Nucleus accumbens (tissue), 56 donors: ENCODE results near the gene ZNF394.
"Not testable (repeated sequence)": the region's sequence is repeated elsewhere in the genome, so short reads cannot be mapped to it uniquely, and the experiment has no call there.

Experiments used
- DNase-seq, 56 donors: peaks; one replicate each; lab custom pipeline; 2025; lab: John Stamatoyannopoulos, UW

ZNF394 gene

DNA sequence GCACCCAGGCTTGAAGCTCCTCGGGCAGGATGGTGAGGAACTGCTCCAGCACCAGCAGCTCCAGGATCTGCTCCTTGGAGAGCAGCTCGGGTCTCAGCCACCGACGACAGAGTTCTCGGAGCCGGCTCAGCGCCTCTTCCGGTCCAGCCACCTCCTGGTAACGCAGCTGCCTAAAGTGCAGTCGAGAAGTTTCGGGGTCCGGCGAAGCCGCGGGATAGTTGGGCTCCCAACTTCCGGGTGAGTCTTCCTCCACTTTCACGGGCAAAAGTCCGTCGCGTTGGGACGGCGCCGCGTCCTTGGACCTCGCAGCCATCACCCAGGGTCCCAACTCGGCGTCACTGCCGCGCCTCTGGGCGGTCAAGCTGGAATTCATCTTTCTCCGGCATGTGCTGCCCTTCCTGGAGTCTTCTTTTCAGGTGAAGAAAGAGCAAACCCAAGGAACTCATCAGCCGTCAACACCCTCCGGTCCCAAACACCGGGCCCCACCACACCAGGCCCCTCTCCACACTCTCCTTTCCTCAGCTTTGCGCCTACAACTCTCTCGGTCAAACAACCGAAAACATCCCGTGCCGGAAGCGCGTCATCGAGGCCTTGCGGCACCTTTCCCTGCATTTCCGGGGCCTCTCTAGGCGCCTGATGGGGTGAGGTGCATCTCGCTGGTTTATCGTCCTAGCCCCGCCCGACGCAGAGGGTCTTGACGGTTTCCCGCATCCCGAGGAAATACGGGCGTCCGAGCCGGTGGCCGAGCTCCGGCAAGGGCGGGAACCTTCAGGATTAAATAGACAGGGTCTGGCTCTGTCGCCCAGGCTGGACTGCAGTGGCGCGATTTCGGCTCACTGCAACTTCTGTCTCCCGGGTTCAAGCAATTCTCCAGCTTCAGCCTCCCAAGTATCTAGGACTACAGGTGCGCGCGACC lies at the start of gene ZNF394:
ZNF394 (minus strand) TSS at position 561 of the 916 bp plus-strand sequence; CDS start at position 373, 188 bp downstream.
- DNase-seq = peak; percentile 27 to 95 (median 87)

DNA sequence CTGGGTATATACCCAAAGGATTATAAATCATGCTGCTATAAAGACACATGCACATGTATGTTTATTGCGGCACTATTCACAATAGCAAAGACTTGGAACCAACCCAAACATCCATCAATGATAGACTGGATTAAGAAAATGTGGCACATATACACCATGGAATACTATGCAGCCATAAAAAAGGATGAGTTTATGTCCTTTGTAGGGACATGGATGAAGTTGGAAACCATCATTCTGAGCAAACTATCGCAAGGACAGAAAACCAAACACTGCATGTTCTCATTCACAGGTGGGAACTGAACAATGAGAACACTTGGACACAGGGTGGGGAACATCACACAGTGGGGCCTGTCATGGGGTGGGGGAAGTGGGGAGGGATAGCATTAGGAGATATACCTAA lies 49.5 kb upstream of the ZNF394 start:
- not testable (repeated sequence) for DNase-seq

DNA sequence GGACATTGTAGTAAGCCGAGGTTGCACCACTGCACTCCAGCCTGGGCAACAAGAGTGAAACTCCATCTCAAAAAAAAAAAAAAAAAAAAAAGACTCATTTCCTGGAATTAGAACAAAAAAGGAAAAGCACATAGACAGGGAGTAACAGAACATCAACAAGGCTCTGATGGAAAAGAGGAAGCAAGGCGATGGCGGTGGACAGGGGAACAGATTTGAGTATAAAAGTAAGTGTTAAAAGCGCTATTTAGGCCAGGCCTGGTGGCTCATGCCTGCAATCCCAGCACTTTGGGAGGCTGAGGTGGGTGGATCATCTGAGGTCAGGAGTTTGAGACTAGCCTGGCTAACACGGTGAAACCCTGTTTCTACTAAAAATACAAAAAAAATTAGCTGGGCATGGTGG lies 45.2 kb upstream of the ZNF394 start:
- DNase-seq = not testable (repeated sequence)

DNA sequence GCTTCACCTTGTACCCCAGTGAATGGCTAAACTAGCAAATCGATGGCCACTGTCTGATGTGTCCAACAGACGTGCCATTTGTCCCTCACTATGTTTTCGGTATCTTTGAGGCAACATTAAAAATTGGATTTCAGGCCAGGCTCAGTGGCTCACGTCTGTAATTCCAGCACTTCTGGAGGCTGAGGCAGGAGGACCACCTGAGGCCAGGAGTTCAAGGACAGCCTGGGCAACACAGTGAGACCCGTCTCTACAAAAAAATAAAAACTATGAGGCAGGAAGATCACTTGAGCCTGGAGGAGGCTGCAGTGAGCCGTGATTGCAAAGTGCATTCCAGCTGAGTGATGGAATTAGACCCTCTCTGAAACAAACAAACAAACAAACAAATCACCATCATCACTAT lies 43.8 kb upstream of the ZNF394 start:
- DNase-seq = no peak

DNA sequence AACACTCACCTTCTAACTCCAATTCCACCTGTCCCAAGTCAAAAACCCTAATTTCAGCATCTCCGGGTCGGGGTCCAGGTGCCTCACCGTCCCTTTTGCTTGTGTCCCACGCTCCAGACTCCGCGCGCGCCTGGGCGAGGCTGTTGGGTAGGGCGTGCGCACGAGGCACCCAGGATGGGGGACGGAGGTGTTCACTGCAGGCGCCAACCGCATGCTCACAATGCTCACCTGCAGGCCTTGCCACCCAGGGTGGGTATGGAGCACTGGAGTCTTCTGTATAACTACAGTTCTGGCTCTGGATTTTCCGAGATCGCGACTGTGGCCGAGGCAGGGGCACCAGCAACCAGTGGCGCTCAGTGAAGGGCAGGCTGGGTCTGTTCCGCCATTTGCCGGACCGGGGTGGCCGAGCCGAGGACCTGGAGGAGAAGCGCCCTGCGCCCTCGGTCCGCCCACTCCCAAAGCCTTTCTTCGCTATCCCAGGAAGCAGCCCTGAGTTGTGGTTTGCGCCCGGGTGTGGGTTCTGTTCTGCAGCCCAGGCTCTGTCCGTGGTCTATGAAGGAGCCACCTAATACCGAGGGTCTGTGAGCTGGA lies 43.1 kb upstream of the ZNF394 start:
- DNase-seq = no peak

DNA sequence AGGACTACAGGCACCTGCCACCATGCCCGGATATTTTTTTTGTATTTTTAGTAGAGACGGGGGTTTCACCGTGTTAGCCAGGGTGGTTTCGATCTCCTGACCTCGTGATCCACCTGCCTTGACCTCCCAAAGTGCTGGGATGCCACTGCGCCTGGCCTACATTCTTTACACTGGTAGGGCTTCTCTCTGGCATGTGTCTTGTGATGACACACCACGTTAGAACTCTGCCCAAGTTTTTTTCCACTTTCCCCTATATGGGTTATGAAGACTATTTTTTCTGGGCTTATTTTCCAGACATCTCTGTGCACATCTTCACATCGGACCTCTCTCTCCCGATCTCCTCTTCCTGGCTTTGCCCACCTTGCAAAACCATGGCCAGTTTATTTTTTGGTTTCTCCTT lies 41.1 kb upstream of the ZNF394 start:
- no peak for DNase-seq

DNA sequence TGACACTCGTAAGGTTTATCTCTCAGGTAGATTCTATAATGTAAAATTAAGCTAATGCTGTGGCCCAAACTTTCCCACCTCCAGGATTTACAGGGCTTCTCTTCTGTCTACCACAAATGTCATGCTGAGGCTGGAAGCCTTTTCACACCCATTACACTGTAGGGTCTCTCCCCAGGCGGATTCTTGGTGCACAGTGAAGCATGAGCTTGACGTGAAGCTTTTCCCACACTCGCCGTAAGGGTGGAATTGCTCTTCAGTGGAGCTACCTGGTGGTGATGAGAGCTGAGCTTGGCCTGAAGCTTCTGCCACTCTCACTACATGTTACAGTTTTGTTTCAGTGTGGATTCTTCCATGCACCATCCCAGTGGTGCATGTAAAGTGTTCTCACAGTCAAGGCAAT lies 40.5 kb upstream of the ZNF394 start:
- no peak for DNase-seq

DNA sequence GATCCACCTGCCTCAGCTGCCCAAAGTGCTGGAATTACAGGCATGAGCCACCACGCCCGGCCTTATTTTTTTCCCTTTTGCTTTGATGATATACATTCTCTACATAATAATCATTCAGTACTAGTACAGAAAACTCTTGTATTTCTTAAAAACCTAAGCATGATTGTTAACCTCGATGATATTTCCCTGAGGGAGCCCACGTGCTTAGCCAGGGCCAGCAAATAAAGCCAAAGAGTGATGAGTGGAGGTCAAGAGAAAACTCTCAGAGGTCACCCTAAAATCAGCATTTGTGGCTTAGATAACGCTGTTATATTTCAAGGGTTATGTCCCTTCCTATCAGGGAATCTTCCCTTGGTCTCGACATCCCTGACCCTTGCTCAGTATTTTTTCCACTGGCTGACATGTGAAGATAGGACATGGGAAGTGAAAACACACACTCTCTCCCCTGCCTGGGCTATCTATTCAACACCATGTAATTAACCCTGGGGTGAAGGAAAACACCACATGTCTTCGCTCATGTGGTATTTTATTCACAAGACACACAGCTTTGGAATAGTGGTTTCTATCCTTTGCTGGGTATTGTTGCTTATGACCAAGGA lies 39.2 kb upstream of the ZNF394 start:
- DNase-seq = no peak

DNA sequence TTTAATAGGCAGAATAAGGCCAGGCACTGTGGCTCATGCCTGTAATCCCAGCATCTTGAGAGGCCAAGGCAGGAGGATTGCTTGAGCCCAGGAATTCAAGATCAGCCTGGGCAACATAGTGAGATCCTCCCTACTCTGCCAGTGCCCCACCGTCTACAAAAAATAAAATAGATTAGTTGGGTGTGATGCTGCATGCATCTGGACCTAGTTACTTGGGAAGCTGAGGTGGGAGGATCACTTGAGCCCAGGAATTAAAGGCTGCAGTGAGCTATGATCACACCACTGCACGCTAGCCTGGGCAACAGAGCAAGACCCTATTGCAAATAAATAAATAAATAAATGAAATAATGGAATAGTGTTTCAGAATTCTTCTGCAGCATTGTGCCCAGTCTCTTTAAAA lies 35.6 kb upstream of the ZNF394 start:
- no peak for DNase-seq

DNA sequence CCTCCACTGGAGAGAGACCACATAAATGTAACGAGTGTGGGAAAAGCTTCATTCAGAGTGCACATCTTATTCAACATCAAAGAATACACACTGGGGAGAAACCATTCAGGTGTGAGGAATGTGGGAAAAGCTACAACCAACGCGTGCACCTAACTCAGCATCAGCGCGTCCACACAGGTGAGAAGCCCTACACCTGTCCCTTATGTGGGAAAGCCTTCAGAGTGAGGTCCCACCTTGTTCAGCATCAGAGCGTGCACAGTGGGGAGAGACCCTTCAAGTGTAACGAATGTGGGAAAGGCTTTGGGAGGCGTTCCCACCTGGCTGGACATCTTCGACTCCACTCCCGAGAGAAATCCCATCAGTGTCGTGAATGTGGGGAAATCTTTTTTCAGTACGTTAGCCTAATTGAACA lies 31.3 kb upstream of the ZNF394 start:
- no peak for DNase-seq

DNA sequence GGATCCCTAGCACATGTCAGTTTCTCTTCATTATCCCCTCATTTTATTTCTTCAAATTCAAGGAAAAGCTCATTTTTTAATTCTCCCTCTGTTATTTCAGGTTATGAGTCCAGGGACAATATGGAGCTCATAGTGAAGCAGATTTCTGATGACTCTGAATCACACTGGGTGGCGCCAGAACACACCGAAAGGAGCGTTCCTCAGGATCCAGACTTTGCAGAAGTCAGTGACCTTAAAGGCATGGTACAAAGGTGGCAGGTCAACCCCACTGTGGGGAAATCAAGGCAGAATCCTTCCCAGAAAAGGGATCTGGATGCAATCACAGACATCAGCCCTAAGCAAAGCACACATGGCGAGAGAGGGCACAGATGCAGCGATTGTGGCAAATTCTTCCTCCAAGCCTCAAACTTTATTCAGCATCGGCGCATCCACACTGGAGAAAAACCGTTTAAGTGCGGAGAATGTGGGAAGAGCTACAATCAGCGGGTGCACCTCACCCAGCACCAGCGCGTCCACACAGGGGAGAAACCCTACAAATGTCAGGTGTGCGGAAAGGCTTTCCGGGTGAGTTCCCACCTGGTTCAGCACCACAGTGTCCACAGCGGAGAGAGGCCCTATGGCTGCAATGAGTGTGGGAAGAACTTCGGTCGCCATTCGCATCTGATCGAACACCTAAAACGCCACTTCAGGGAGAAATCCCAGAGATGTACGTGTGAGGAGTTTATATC lies 25.8 kb upstream of the ZNF394 start:
- no peak for DNase-seq

DNA sequence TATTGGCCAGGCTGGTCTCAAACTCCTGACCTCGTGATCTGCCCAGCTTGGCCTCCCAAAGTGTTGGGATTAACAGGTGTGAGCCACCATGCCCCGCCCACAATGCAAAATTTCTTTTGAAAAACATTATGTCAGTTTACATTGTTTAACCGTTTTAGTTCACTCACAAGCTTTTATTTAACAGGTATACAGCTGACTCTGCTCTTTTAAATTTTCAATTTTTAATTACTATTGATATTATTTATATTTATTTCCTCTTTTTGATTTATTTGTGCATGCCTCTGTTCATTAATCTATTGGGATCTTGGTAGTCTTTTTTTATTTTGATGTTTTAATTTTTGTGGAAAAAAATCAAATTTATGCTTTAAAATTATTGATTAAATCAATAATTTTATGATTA lies 21.3 kb upstream of the ZNF394 start:
- DNase-seq = no peak

DNA sequence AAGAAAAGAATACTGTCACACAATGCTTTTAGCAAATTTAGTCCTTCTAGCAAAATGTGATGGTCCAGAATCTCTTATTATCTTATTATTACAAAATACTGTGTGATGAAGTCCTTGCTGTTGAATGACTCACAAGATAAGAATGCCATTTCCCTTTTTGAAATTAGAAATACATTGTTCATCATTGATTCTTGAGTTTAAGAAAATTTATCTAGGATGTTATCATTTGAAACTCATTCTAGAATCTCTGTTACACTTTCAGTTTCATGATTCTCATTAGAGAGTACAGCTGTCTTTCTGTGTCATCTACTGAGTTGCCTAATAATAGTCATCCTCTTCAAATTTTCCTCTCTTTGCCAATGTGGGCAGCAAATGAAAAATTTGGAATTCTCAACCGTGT lies 14.0 kb upstream of the ZNF394 start:
- DNase-seq = no peak

DNA sequence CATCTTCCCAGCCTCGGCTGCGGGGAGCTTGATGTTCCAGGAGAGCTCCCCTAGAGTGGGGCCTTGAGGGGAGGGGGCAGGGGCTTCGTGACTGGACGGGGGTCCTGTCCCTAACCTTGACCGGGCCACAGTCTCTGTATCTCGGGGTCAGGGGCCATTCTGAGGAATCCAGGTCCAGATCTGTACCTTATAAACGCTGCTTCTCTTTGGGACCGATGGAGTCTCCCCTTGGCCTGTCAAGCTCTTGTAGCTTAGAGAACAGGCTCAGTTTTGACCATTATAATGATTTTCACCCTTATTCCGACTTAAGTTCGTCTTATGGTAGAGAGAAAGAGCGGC lies 5.2 kb upstream of the ZNF394 start:
- no peak for DNase-seq

DNA sequence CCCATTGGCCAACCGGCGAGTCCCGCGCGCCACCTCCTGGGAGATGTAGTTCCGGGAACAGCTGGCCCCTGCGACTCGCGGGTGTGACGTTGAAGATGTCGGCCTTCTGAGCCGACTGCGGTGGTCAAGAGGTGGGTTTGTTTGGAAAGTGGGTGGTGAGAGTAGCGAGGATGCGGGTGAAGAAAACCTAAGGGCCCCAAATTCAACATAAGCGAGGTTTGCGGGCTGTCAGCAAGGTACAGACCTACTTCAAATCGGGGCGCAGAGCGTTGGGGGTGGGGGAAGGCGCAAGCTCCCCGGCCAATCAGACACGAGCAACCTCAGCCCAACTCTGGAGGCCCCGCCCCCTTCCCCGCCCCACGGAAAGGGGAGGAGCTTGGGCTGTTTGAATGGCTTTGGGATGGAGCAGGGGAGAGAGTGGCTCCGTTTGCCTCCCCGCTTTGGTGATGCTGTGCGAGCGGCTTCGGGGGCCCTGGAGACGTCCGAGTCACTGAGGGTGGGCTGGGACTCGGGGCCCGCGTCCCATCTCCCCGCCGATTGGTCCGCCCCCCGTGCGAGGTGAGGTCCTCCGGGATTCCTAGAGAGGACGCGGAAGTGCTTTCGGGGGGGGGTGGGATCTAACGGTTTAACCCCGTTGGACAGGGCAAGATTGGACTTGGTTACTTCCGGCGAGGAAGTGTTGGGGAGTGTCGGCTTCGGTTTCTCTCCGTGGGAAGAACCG lies 4.7 kb upstream of the ZNF394 start, which contains the start of gene ZKSCAN5:
ZKSCAN5 (plus strand) TSS at position 60 of the 721 bp plus-strand sequence. CDS start 1,383 bp downstream, outside the sequence.
- DNase-seq = peak; percentile 84 to 100 (median 98)

DNA sequence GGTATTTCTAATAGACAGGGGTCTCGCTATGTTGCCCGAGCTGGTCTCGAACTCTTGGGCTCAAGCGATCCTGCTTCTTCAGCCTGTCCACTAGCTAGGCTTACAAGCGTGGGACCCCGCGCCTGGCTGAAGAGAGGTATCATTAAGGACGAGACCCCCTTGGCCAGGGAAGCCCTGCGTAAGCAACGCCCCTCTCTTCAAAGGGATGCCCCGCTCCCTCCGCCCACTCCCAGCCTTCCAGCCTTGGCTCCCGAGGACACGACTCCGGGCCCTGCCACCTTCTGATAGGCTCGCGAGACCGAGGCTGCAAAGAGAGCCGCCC lies 4.2 kb upstream of the ZNF394 start:
- peak in 14 of 56 donors; percentile 90 to 99 (median 98) for DNase-seq

DNA sequence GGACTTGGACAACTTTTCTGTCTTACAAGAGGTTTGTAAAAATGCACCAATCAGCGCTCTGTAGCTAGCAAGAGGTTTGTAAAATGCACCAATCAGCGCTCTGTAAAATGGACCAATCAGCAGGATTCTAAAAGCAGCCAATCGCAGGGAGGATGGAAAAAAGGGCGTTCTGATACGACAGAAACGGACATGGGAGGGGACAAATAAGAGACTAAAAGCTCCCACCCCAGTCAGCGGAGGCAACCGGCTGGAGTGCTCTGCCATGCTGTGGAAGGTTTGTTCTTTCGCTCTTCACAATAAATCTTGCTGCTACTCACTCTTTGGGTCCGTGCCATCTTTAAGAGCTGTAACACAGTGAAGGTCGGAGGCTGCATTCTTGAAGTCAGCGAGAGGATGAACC lies 1.2 kb upstream of the ZNF394 start:
- peak in 1 of 56 donors; percentile 0 for DNase-seq

DNA sequence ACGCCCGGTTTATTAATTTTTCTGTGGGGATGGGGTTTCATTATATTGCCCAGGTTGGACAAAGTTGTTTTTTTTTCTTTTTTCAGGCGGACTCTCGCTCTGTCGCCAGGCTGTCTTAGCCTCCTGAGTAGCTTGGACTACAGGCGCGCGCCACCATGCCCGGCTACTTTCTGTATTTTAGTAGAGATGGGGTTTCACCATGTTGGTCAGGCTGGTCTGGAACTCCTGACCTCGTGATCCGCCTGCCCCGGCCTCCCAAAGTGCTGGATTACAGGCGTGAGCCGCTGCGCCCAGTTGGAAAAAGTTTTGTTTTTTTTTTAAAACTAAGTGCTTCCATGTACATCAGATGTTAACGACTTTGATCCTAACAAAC lies 542 bp upstream of the ZNF394 start:
- no peak for DNase-seq

DNA sequence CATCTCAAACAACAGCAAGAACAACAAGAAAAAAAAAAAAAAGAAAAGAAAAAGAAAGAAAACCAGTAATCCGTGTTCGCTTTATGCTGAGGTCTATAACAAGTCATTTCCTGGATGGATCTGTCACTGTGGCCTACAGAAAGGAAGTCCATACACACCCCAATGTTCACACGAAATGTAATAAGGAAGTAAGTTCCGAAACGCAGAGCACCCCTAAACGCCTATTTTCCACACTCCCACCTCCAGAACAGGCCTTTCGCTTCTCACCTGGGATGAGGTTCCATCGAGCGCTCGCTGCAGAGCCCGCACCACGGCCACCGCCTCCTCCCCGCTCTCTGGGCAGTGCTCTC lies 735 bp downstream of the ZNF394 start:
- DNase-seq = no peak

DNA sequence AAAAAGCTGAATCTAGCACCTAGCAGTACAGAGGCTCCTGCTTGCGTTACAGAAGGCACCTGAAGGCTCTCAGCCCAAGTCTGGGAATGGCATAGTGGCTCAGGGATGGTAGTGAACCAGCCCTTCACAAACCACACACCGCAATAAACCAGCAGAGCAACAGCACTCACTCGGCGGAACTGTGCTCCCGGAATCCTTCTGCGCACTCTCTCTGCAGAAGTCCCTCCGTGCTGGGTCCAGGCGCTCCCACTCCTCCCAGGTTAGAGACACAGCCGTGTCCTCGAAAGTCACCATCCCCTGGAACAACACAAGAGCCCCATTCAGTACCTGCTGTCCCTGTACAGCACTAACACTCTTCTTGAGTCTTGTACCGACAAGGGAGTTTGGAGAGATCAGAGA lies 1.5 kb downstream of the ZNF394 start:
- no peak for DNase-seq
